Activated T-cell treated with anti-CD3 and anti-CD28 coated beads for 48 hours (primary cell): ENCODE results near the gene DNAJC28.
A peak's percentile ranks its signal among the peaks of the same experiment; 100 is the strongest.
"Not testable (repeated sequence)": the region's sequence is repeated elsewhere in the genome, so short reads cannot be mapped to it uniquely, and the experiment has no call there.

Experiments used
- DNase-seq: peaks from one replicate; pipeline ENCODE4 v3.0.0-alpha.2; 2020; ENCODE audit warnings: low read depth

Gene DNAJC28, protein sequence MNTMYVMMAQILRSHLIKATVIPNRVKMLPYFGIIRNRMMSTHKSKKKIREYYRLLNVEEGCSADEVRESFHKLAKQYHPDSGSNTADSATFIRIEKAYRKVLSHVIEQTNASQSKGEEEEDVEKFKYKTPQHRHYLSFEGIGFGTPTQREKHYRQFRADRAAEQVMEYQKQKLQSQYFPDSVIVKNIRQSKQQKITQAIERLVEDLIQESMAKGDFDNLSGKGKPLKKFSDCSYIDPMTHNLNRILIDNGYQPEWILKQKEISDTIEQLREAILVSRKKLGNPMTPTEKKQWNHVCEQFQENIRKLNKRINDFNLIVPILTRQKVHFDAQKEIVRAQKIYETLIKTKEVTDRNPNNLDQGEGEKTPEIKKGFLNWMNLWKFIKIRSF

DNA sequence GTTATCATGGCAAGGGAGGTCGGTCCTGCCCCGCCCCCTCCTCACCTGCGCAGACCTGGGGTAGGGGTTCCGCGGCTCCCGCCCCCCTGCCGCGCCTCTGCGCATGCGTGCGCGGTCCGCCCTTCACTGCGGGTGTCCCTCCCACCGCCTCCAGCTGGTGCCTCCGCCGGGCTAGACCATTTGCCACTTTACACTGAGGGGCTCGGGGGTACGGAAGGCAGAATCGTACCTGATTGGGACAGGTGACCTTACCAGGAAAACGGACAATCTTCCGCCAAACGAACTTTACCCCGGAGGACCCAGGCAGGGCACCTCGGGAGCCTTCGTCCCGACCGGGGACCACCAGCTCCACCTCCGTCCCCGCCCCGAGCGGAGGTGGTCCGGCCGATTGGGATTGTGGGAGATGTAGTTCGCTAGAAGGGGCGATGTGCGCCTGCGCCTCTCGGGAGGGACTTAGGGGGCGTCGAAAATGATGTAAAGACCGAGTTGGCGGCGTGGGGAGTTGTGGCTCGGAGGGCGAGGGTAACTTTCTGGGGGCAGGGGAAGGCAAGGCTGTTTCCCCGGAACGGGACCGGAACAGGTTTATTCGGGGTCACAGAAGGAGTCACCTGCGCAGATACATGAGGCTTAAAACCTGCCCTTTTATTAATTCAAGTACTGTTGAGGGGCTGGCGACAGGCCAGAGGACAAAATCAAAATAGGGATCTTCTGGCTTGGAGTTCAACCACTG lies at the start of gene DNAJC28:
TSS of gene DNAJC28 (minus strand) at position 344 of the 730 bp plus-strand sequence. CDS start 2,323 bp downstream, outside the sequence.
- peak; percentile 90 for DNase-seq

DNA sequence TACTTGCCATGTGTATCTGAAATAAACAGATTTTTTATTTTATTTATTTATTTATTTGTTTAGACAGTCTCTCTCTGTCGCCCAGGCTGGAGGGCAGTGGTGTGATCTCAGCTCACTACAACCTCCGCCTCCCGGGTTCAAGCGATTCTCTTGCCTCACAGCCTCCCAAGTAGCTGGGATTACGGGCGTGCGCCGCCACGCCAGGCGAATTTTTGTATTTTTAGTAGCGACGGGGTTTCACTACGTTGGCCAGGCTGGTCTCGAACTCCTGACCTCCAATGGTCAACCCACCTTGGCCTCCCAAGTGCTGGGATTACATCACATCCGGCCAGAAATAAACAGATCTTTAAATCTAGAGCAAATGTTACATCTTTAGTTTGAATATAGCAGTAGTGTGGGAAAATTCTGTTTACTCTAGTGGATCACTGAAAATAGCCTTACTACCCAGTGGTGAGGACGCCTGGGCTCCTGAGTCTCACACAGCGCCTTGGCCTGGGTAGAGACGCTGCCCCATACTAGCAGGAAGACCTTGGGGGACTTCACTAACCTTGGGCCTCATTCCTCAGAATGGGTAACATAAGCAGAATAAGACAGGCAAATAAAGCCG lies 49.7 kb upstream of the DNAJC28 start:
- no peak for DNase-seq

DNA sequence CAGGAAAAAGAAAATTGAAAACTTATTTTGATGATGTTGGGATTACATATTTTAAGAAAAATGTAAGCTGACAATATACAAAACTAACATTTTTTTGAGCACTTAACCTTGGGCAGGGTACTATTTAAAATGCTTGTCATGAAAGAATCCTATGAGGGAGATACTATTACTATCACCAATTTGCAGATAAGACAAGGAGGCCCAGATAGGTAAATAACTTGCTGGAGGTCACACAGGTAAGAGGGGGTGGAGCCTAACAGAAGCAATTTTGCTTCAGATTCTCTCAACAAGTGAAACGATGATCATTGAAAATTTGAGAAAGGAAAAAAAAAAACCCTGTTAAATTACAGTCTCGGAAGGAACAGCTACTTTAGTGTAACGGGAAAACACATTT lies 49.2 kb upstream of the DNAJC28 start:
- no peak for DNase-seq

DNA sequence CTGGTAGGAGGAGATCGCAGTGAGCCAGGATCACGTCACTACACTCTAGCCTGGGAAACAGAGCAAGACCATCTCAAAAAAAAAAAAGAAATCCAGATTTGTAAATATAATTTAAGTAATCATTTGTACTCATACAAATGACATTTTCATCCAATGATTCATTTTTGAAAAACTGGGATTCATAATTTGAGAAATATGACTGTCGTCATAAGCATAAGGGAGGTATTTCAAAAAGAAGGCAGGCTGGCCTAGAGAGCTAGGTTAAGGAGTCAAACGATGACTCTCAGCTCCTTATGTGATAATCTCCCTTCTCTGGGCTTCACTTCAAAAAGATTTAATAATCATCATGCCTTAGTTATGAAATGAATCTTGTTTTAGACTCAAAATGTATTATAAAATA lies 48.1 kb upstream of the DNAJC28 start:
- DNase-seq, result no peak

DNA sequence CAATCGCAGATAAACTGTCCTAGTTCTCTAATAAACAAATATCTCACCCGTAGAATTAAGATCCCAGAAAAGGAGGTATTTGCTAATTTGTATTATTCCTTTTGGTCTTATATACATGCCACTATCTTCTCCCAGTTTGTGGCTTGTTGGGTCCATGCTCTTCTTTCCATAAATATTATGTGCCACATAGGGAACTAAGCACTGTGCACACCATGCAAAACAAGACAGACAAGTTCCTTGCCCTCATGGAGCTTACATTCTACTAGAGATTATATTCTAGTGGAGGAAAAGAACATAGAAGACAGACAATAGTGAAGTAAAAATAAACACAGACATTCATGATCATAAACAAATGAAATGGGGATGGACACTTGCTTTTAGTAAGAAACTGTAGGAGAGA lies 45.7 kb upstream of the DNAJC28 start:
- no peak for DNase-seq

DNA sequence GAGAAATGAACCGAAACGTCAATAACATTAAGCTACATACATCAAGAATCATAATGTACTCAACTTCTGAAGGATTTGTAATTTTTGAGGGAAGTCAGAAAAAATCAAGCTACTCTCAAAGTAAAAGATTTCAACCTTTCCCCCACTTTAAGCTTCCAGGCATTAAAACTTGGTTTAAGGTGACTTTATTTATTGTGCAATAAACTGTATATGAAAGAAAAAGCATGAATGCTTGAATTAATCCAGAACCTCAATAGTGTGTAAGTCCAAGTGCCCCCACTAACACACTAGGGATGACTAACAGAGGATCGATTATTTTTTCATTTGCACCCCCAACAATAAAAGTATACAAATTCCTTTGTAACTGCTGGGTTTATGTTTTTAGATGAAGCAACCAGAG lies 39.5 kb upstream of the DNAJC28 start:
- no peak for DNase-seq

DNA sequence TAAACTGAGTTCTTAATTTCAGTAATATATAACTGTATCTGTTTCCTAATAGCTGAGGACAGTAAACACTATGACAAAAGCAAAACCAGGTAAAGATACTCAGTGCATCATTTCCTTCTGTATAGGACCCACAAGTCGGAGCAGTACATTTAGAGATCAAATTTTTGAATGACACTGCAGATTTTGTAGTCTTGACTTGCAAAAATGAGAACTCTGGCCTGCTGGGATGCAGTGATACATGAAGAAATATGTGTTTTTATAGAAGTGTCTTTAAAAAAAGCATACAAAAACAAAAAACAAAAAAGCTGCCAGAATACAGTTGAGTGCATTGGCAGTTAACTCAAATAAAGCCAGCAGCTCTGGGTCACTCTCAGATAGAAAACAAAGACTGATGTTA lies 31.4 kb upstream of the DNAJC28 start:
- DNase-seq, result no peak

DNA sequence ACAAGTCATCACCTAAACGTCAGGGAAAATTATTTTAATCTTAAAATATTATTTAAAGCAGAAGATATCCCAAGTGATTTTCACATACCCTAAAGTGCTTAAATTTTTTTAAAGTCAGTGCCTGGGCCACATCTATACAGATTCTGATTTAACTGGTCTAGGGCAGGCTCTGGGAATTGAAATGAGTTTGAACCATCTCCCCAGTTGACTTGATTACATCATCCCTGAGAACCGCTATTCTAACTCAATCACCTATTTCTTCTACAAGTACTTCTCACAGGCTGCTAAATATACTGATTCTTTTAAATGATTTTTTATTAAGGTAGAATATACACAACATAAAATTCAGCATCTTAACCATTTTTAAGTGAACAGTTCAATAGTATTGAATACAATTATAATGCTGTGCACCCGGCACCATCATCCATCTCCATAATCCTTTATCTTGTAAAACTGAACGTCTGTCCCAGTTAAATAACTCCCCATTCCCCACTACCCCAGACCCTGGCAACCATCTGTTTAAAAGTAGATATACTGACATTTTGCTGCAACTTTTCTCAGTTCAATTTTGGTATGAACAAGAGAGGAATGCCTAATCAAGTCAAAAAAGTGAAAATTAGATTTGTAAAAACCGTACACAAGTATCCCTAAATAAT lies 30.9 kb upstream of the DNAJC28 start:
- no peak for DNase-seq

DNA sequence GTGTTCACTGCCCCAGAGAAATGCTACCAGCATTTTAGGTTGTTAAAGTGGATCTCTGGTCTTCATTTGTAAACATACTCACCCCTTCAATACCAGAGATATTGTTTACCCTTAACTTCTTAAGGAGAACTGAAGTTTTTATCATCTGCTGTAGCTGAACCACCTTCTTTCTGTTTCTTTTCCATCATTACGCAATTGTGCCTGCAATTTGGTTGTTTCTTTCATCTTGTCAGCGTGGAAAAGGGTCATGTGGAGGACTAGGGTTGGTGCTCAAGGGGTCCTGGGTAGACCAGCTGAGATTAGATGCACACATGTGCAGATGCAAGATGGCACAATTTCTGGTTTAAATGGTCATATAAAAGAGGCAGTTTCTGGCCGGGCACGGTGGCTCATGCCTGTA lies 27.4 kb upstream of the DNAJC28 start:
- no peak for DNase-seq

DNA sequence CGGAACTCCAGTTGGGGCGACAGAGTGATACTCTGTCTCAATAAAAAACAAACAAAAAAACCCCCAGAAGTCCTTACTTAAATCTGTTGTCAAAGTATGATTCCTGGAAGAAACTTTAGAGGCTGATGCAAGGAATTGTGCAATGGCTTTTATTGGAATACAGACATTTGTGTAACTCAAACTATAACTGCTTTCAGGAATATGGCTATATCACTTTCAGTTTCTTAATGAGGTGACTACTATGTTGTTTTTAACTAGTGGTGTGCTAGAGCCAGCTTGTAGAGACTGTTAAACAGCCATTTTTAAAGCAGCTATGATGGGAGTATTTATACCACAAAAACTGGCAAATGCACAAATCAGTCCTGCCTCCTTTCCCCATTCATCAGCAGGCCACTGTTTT lies 22.7 kb upstream of the DNAJC28 start:
- no peak for DNase-seq

DNA sequence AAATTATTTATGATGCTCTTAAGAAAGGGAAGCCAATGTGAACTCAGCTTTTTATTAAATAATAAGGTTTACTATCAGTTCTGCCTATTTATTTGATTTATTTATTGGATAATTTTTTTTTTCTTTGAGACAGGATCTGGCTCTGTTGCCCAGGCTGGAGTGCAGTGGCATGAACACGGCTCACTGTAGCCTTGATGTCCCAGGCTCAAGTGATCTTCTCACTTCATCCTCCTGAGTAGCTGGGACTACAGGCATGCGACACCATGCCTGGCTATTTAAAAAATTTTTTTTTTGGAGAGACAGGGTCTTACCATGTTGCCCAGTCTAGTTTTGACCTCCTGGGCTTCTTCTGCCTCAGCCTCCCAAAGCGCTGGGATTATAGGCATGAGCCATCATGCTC lies 21.0 kb upstream of the DNAJC28 start:
- no peak for DNase-seq

DNA sequence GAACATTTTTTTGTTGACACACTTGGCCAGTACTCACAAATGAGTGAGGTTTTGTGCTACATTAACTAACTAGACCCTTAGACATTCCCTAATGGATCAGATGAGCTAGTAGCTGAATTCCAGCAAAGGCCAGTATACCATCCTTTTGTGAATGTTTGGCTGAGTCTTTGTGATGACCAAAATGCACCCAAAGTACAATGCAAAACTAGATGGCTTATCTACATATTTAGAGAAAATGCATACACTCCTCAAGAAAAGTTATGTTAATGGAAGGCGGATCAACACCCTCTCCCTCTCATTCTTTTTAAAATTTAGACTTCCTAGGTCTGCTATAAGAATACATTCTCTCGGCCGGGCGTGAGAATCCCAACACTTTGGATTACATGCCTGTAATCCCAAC lies 20.1 kb upstream of the DNAJC28 start:
- no peak for DNase-seq

DNA sequence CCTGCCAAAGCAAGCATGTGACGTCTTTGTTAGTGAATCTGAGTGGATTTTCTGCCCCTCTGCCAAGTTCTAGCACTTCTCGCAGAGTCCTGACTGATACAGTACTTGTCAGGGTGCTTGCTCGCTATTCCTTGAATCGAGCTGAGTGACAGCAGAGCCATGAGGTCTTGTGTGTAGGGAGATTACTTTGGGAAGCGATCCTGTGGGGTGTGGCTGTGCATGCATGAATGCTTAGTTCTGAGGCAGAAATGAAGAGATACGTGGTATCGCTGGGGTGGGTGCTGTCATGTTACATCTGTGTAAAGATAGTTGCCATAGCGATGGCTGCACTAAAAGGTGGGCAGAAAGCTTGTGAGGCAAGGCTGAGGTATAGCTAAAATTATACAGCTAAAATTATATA lies 19.3 kb upstream of the DNAJC28 start:
- DNase-seq, result no peak

DNA sequence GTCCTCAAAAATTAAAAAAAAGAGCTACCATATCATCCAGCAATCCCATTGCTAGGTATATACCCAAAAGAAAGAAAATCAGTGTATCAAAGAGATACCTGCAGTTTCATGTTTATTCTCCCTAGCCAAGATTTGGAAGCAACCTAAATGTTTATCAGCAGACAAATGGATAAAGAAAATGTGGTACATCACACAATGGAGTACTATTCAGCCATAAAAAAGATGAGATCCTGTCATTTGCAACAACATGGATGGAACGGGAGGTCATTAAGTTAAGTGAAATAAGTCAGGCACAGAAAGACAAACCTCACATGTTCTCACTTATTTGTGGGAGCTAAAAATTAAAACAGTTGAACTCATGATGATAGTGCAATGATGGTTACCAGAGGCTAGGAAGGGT lies 15.5 kb upstream of the DNAJC28 start:
- DNase-seq, result not testable (repeated sequence)

DNA sequence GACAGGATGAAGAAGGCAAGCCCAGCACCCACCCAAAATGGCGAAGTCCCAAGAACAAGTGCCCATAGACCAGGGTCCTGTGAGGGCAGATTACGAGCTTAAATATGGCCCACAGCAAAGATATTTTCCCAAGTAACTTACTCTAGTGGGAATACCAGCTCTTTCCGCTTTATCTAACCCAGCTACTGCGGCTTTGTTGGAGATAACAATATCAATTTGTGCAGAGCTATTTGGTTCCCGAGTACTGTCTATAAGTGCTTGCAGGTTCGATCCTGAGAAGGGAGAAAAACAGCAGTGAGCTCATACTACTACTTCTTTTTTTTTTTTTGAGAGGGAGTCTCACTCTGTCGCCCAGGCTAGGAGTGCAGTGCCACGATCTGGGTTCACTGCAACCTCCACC lies 14.3 kb upstream of the DNAJC28 start:
- DNase-seq, result no peak

DNA sequence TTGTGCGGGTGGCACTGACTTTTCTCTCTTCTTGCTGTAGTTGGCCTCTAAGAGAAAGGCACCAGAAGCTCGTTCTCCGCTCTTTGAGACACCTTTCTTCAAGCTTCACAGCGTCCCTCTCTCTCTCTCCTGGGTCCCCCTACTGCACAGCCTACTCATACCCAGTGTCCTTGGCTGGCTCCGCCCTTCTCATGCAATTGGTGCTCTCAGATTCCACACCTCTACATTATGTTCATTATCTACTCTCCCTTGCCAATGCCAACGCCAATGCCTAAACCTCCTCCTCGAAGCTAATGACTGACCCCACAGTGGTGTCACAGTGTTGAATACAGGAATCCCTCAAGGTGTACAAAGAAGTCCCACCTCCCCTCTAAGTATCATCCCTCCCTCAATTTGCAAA lies 4.8 kb upstream of the DNAJC28 start:
- DNase-seq, result no peak

DNA sequence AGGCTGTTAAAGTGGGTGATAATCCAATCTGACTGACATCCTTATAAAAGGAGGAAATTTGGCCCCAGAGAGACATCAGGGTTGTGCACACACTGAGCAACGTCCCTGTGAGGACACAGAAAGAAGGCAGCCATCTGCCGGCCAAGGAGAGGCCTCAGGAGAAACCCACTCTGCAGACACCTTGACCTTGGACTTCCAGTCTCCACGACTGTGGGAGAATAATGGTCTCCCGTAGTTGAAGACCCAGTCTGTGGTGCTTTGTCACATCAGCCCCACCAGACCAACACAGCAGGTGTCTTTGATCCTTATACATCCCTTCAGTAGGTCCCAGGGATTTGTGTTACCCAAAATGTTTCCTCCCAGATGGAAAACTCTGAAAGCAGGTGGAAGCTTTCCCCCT lies 4.2 kb upstream of the DNAJC28 start:
- no peak for DNase-seq

DNA sequence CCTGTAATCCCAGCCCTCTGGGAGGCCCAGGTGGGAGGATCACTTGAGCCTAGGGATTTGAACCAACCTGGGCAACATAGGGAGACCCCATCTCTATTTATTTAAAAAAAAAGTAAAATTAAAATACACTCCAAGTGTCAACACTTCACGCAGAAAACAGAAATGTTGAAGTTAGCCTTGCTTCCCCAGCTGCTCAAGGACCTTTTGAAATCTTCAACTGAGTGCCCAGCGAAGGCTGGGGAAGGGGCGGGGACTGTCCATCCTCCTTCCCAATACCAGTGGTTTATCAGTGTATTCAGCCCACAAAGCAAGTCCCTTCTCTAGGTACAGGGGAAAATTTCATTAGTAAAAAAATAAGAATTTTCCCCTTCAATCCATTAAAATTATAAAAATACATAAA lies 2.2 kb upstream of the DNAJC28 start:
- DNase-seq, result no peak

DNA sequence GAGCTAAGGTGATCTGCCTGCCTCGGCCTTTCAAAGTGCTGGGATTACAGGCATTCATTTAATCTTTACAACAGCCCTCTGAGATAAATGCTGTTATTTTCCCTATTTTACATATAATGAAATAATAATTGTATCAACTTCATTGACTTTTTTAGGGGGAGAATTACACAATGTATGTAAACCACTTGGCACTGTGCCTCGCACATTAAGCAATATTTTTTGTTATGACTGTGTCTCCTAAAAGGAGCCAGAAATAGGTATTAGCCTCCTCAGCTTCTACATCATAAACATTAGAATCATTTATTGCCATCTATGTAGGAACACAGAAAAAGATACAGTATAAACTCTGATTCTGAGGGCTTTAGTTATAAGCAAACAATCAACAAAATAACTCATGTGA lies 1.1 kb upstream of the DNAJC28 start:
- no peak for DNase-seq

DNA sequence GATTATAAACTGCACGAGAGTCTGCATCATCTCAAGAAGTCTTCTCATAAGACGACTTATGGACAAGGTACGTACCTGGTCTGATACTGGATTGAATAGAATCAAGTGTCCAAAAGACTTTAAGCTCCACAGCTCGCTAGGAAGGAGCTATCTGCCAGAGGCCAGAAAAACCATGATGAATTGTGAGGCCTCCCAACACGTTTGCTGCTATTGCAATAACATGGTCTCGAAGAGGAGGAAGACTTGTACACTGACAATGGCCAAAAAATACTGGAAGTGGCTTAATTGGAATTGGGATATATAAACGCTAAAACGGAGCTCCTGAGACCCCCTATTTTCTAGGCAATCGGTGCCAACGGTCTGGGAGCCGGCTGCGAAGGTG lies 534 bp downstream of the DNAJC28 start:
- DNase-seq, result no peak

DNA sequence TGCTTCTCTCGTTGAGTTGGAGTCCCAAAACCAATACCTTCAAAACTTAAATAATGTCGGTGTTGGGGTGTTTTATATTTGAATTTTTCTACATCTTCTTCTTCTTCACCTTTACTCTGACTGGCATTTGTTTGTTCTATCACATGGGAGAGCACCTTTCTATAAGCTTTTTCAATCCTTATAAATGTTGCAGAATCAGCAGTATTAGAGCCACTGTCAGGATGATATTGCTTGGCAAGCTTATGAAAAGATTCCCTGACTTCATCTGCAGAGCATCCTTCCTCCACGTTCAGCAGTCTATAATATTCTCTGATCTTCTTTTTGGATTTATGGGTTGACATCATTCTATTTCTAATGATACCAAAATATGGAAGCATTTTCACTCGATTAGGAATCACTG lies 2.6 kb downstream of the DNAJC28 start:
- DNase-seq, result no peak

DNA sequence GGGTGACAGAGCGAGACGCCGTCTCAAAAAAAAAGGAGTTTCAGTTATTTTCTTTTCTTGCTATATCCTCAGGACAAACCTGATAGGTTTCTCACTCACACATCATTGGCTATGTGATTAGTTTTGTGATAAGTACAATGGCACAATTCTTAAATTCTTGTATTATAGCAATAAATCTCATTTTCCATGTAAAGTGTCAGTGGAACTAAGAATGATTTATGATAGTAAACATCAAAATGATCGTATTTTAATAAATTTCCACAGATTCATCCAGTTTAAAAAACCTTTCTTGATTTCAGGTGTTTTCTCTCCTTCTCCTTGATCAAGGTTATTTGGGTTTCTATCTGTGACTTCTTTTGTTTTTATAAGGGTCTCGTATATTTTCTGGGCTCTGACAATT lies 3.5 kb downstream of the DNAJC28 start:
- no peak for DNase-seq
